GM12878 (cell line): ENCODE measurements around the gene SOD2. TPM values are rescaled to one million over a fixed set of nuclear protein-coding genes. Genes with fewer than 3 reads are reported as not detected.
"Not testable (repeated sequence)": the region's sequence is repeated elsewhere in the genome, so short reads cannot be mapped to it uniquely, and the experiment has no call there.

ENCODE experiments used
- ATAC-seq: fragments of 200-7000 bp; cut with Tn5 transposase; 3 replicates; pipeline ENCODE4 v1.9.1; 2020; ENCODE audit warnings: mild to moderate bottlenecking, moderate library complexity
- BruUV-seq: library from RNA; stranded (reverse); fragments of 400-500 nt; replicated peaks from 2 replicates; lab custom pipeline; 2021; lab: Mats Ljungman, UMichigan
- CTCF ChIA-PET: fragments of 300-600 bp; sonication (Branson Sonifier 250); formaldehyde crosslinking; extraction: SDS; loops from one replicate; lab custom pipeline; 2021; ENCODE audit warnings: inconsistent platforms; lab: Yijun Ruan, JAX
- POLR2A ChIA-PET: fragments of 350-600 bp; formaldehyde crosslinking; extraction: SDS; loops from one replicate; lab custom pipeline; 2021; ENCODE audit warnings: inconsistent platforms; lab: Charles Lee
- RAD21 ChIA-PET: fragments of 300-600 bp; sonication (Branson Sonifier 250); formaldehyde crosslinking; loops from one replicate; lab custom pipeline; 2023; ENCODE audit warnings: antibody characterized with exemption; ENCODE audit not compliant: unreplicated experiment; lab: Charles Lee
- SMC1A ChIA-PET: fragments of 300-600 bp; sonication (Branson Sonifier 250); formaldehyde crosslinking; loops from one replicate; lab custom pipeline; 2023; ENCODE audit not compliant: unreplicated experiment, uncharacterized antibody; lab: Charles Lee
- DNase-seq: peaks from one replicate; pipeline ENCODE4 v3.0.0-alpha.2; 2011; ENCODE audit warnings: low read depth, low spot score
- FAIRE-seq: peaks from 3 replicates; lab custom pipeline; 2011; peaks lifted over from hg19 to GRCh38; lab: Jason Lieb, UNC
- H2AFZ ChIP-seq: 2 replicates; pipeline ENCODE4 v1.6.0; 2011; ENCODE audit warnings: low read depth, low read length, control low read depth; ENCODE audit not compliant: control insufficient read depth
- H3K27ac ChIP-seq: 2 replicates; pipeline ENCODE4 v1.5.1; 2011; ENCODE audit warnings: control low read depth; ENCODE audit not compliant: control insufficient read depth, insufficient read depth
- H3K27me3 ChIP-seq, 2 experiments: replicated peaks in 1 of 2; 2 replicates each; pipeline versions ENCODE4 v1.6.0 to v1.6.1; 2011; ENCODE audit warnings: low read length in 1 of 2; ENCODE audit not compliant: control insufficient read depth in 2 of 2, insufficient read depth in 2 of 2
- H3K36me3 ChIP-seq, 2 experiments: 2 replicates each; pipeline ENCODE4 v1.5.1; 2011; ENCODE audit warnings: low read length in 1 of 2; ENCODE audit not compliant: control insufficient read depth in 2 of 2, insufficient read depth in 2 of 2
- H3K4me1 ChIP-seq: 2 replicates; pipeline ENCODE4 v1.6.1; 2011; ENCODE audit warnings: mild to moderate bottlenecking, low read length, moderate library complexity, mixed read lengths; ENCODE audit not compliant: control insufficient read depth, insufficient read depth
- H3K4me2 ChIP-seq: 2 replicates; pipeline ENCODE4 v1.6.0; 2011; ENCODE audit warnings: control low read depth; ENCODE audit not compliant: control insufficient read depth, insufficient read depth
- H3K4me3 ChIP-seq: fragments of 200-600 bp; sonication (generic); 2 replicates; pipeline ENCODE4 v1.5.1; 2016
- H3K79me2 ChIP-seq: 2 replicates; pipeline ENCODE4 v1.6.0; 2011; ENCODE audit warnings: low read length; ENCODE audit not compliant: control insufficient read depth, insufficient read depth
- H3K9ac ChIP-seq: 2 replicates; pipeline ENCODE4 v1.8.0; 2011; ENCODE audit warnings: low read length, control low read depth, mixed read lengths; ENCODE audit not compliant: control insufficient read depth, insufficient read depth
- H3K9me3 ChIP-seq: replicated peaks from 3 replicates; pipeline ENCODE4 v1.5.1; 2011; ENCODE audit warnings: mild to moderate bottlenecking, low read length; ENCODE audit not compliant: control insufficient read depth, insufficient read depth
- H4K20me1 ChIP-seq: 2 replicates; pipeline ENCODE4 v1.6.0; 2011; ENCODE audit not compliant: control insufficient read depth, insufficient read depth
- CBFB ChIP-seq: IDR thresholded peaks from 2 replicates; pipeline ENCODE4 v1.6.1; 2016; ENCODE audit warnings: antibody characterized with exemption, low read depth
- RUNX3 ChIP-seq: IDR thresholded peaks from 2 replicates; pipeline ENCODE4 v1.6.1; 2012; ENCODE audit warnings: low read length, inconsistent platforms
- WGBS: methylation state at CpG from one replicate; pipeline ENCODE4 v1.1.6; 2016; ENCODE audit warnings: low lambda C conversion rate; ENCODE audit not compliant: insufficient replicate concordance, insufficient coverage; ENCODE audit errors: missing lambda C conversion rate; 5-methylcytosine and 5-hydroxymethylcytosine counted together
- in situ Hi-C: fragments of 300-500 bp; cut with MboI; formaldehyde crosslinking; loops from 9 replicates; pipeline ENCODE4 v1.14.3; 2018; ENCODE audit warnings: mixed read lengths
- intact Hi-C: fragments of 100-400 bp; cut with micrococcal nuclease; formaldehyde crosslinking; loops from one replicate; pipeline ENCODE4 v1.14.2; 2022; ENCODE audit not compliant: unreplicated experiment
- polyA plus RNA-seq, 11 experiments: library from polyadenylated mRNA; depleted of rRNA in 4 of 11; unstranded in 6 of 11; stranded (reverse) in 5 of 11; fragments of >200 nt; fragmentation: Nextera tagmentation in 4 of 11; fragmentation: Illumina TruSeq in 1 of 11; extraction: Ambion mirVana in 4 of 11; extraction: Trizol in 1 of 11; gene quantifications; 1 replicate in 1 of 11; 2 replicates in 10 of 11; pipeline versions ENCODE4 v1.2.1 to v1.2.3, GENCODE V29; 2011 to 2016; ENCODE audit warnings: inconsistent platforms in 2 of 11, missing spikeins in 2 of 11, low read depth in 1 of 11
- total RNA-seq, 4 experiments: library from RNA; depleted of rRNA in 3 of 4; stranded (reverse); fragments of >200 nt in 3 of 4; fragmentation: Illumina TruSeq in 1 of 4; extraction: Trizol in 1 of 4; gene quantifications; 2 replicates each; pipeline versions ENCODE4 v1.2.1 to v1.2.3, GENCODE V29; 2013 to 2021

SOD2 gene
- total and polyA plus RNA-seq, 10 of the 15 experiments (the other 5 are each of a cell fraction or from before 2014, with no cell fraction given) = 12.1 to 55.8 (median 39.1) TPM

GRCh38 chr6:159712389-159712788 lies 19.3 kb upstream of the SOD2 start:
- in situ Hi-C loops = loop anchor here (25.0 kb wide), 1 partner anchor 750 kb away; no protein-coding TSS in a partner anchor
- RAD21 ChIA-PET, intact Hi-C loops, H3K9me3 ChIP-seq, DNase-seq, H4K20me1 ChIP-seq, H3K27me3 ChIP-seq, H3K79me2 ChIP-seq, H3K27ac ChIP-seq, ATAC-seq, H3K9ac ChIP-seq, H3K4me2 ChIP-seq, SMC1A ChIA-PET, H3K4me3 ChIP-seq, H2AFZ ChIP-seq, H3K4me1 ChIP-seq, H3K36me3 ChIP-seq, BruUV-seq, POLR2A ChIA-PET, FAIRE-seq: not testable (repeated sequence)
- WGBS = 85% methylated on average over 3 of the region's 3 CpGs
- CTCF ChIA-PET = interaction anchor here (0.6 kb wide), 1 partner anchor 12 kb away, joined by 4 read pairs; no protein-coding TSS in a partner anchor
- TF ChIP-seq RUNX3 (peak; percentile 41), CBFB (0 out of 2 replicates have a peak, but pooled peaks have one; percentile 22)

GRCh38 chr6:159710603-159711002 lies 17.6 kb upstream of the SOD2 start:
- in situ Hi-C loops = loop anchor here (25.0 kb wide), 1 partner anchor 752 kb away; no protein-coding TSS in a partner anchor
- RAD21 ChIA-PET, DNase-seq, H3K4me3 ChIP-seq, FAIRE-seq, H3K4me1 ChIP-seq, H3K27ac ChIP-seq, H4K20me1 ChIP-seq, H3K27me3 ChIP-seq, SMC1A ChIA-PET, H3K9ac ChIP-seq, BruUV-seq, H2AFZ ChIP-seq, POLR2A ChIA-PET, H3K4me2 ChIP-seq, ATAC-seq, intact Hi-C loops, H3K9me3 ChIP-seq, H3K36me3 ChIP-seq, H3K79me2 ChIP-seq: not testable (repeated sequence)
- CTCF ChIA-PET = interaction anchor here (1.0 kb wide), 1 partner anchor 9 kb away, joined by 4 read pairs; no protein-coding TSS in a partner anchor
- WGBS = 67% methylated on average over 4 of the region's 4 CpGs
